DOHH2 (cell line): Measurements from ENCODE around the gene APBA3.

Experiments used
- CTCF ChIP-seq: fragments of 200-600 bp; sonication (generic); IDR thresholded peaks from one replicate; pipeline ENCODE4 v1.5.1; 2014; ENCODE audit warnings: antibody characterized with exemption, mild to moderate bottlenecking, low read depth, low read length; ENCODE audit not compliant: poor library complexity, severe bottlenecking
- EZH2phosphoT487 ChIP-seq: fragments of 200-600 bp; sonication (generic); IDR thresholded peaks from 2 replicates; pipeline ENCODE4 v1.6.1; 2017; ENCODE audit warnings: borderline replicate concordance, mild to moderate bottlenecking, antibody characterized with exemption, low read length, moderate library complexity, mixed read lengths

GRCh38 chr19:3774621-3775373 lies 13.3 kb upstream of the APBA3 start:
- TF ChIP-seq CTCF: no peak
- TF ChIP-seq EZH2phosphoT487: no peak
